Neural progenitor cell (in vitro differentiated cells): ENCODE results near the gene FAM193B. TPM values are rescaled to one million over a fixed set of nuclear protein-coding genes. Genes with fewer than 3 reads are reported as not detected.

ENCODE experiments used
- DNase-seq: peaks from one replicate; pipeline ENCODE4 v3.0.0-alpha.2; 2016; ENCODE audit warnings: low spot score
- H2AFZ ChIP-seq: fragments of 200-600 bp; sonication (generic); replicated peaks from 2 replicates; pipeline ENCODE4 v1.6.1; 2016; ENCODE audit warnings: antibody characterized with exemption
- H3F3A ChIP-seq: fragments of 200-600 bp; sonication (generic); 2 replicates; pipeline ENCODE4 v1.6.1; 2016; ENCODE audit warnings: antibody characterized with exemption, low read depth
- H3K27ac ChIP-seq: fragments of 200-600 bp; sonication (generic); 2 replicates; pipeline ENCODE4 v1.5.1; 2016; ENCODE audit warnings: mild to moderate bottlenecking
- H3K27me3 ChIP-seq: fragments of 200-600 bp; sonication (generic); 2 replicates; pipeline ENCODE4 v1.6.1; 2016; ENCODE audit warnings: mild to moderate bottlenecking, moderate library complexity
- H3K36me3 ChIP-seq: fragments of 200-600 bp; sonication (generic); 2 replicates; pipeline ENCODE4 v1.5.1; 2016
- H3K4me1 ChIP-seq: fragments of 200-600 bp; sonication (generic); 2 replicates; pipeline ENCODE4 v1.6.1; 2016; ENCODE audit warnings: mixed run types
- H3K4me2 ChIP-seq: fragments of 200-600 bp; sonication (generic); 2 replicates; pipeline ENCODE4 v1.6.1; 2016
- H3K4me3 ChIP-seq: fragments of 200-600 bp; sonication (generic); 2 replicates; pipeline ENCODE4 v1.5.1; 2016
- H3K79me2 ChIP-seq: fragments of 200-600 bp; sonication (generic); 2 replicates; pipeline ENCODE4 v1.6.1; 2016; ENCODE audit warnings: low read depth
- H3K9ac ChIP-seq: fragments of 200-600 bp; sonication (generic); 2 replicates; pipeline ENCODE4 v1.6.1; 2016
- H3K9me3 ChIP-seq: fragments of 200-600 bp; sonication (generic); 2 replicates; pipeline ENCODE4 v1.5.1; 2016; ENCODE audit warnings: low read depth
- H4K20me1 ChIP-seq: fragments of 200-600 bp; sonication (generic); 2 replicates; pipeline ENCODE4 v1.6.1; 2016; ENCODE audit warnings: low read depth
- H3K27ac Mint-ChIP-seq: 3 replicates; pipeline ENCODE4 v1.8.0; 2021; ENCODE audit warnings: mixed read lengths
- H3K27me3 Mint-ChIP-seq: 2 replicates; pipeline ENCODE4 v1.8.0; 2022; ENCODE audit warnings: low read depth, mild to moderate bottlenecking, inconsistent platforms, moderate library complexity, mixed read lengths; ENCODE audit not compliant: insufficient read depth
- H3K36me3 Mint-ChIP-seq: 3 replicates; pipeline ENCODE4 v1.8.0; 2021; ENCODE audit warnings: mixed read lengths
- H3K4me1 Mint-ChIP-seq: 3 replicates; pipeline ENCODE4 v1.8.0; 2021; ENCODE audit warnings: mixed read lengths
- H3K4me3 Mint-ChIP-seq: 3 replicates; pipeline ENCODE4 v1.8.0; 2021; ENCODE audit warnings: mild to moderate bottlenecking, moderate library complexity, mixed read lengths
- H3K9me3 Mint-ChIP-seq: 3 replicates; pipeline ENCODE4 v1.8.0; 2020; ENCODE audit warnings: mixed read lengths
- CTCF ChIP-seq: fragments of 200-600 bp; sonication (generic); IDR thresholded peaks from 2 replicates; pipeline ENCODE4 v1.5.1; 2017; ENCODE audit warnings: antibody characterized with exemption, mild to moderate bottlenecking
- EZH2 ChIP-seq: fragments of 200-600 bp; sonication (generic); IDR thresholded peaks from 2 replicates; pipeline ENCODE4 v1.6.1; 2017; ENCODE audit warnings: antibody characterized with exemption, mild to moderate bottlenecking, moderate library complexity
- EZH2phosphoT487 ChIP-seq: fragments of 200-600 bp; sonication (generic); IDR thresholded peaks from 2 replicates; pipeline ENCODE4 v1.6.1; 2017; ENCODE audit warnings: antibody characterized with exemption
- total RNA-seq: library from RNA; depleted of rRNA; stranded (reverse); fragments of >200 nt; gene quantifications from 2 replicates; pipeline ENCODE4 v1.2.3, GENCODE V29; 2015; ENCODE audit warnings: low replicate concordance

FAM193B gene
- total RNA-seq, 1 donor from 2014 or later, result 42.5 TPM

- Histone ChIP-seq H3K27me3 (no peaks in the 10 kb centered on the region), H3K4me3 (no peak within 1 kb of the TSS), H3K79me2 (no peaks in the 10 kb centered on the region), H3K9ac (no peak within 1 kb of the TSS), H3K27ac (no peak within 1 kb of the TSS), H3K36me3 (no peaks in the 10 kb centered on the region), H3K4me2 (no peak within 1 kb of the TSS), H3K4me1 (no peaks in the 10 kb centered on the region), H2AFZ (no peak within 1 kb of the TSS), H4K20me1 (peaks cover under 1% of the 10 kb centered on the region), H3K9me3 (no peaks in the 10 kb centered on the region), H3F3A (no peaks in the 10 kb centered on the region)
- Mint-ChIP-seq H3K36me3 (peaks cover 14% of the 10 kb centered on the region), H3K4me3 (no peak within 1 kb of the TSS), H3K4me1 (peaks cover 5% of the 10 kb centered on the region), H3K27ac (peak within 1 kb of the TSS; percentile 63), H3K27me3 (peaks cover 10% of the 10 kb centered on the region), H3K9me3 (no peaks in the 10 kb centered on the region)
- TF ChIP-seq EZH2 (no peak), CTCF (no peak), EZH2phosphoT487 (no peak)
- DNase-seq, result no peak
Observed at GRCh38 chr5:177509381-177509951, 44.9 kb downstream of the FAM193B start, which contains the start of gene DOK3. TSS of gene DOK3 (minus strand) at chr5:177509826. CDS start at chr5:177509540, 286 bp downstream.

- H3K27ac Mint-ChIP-seq, result peak overlapping the region; percentile 63
- H2AFZ ChIP-seq, result no peak overlapping the region
- no peaks in the 10 kb centered on the region for H3K36me3 ChIP-seq
Observed at GRCh38 chr5:177508837-177509236, 45.5 kb downstream of the FAM193B start.

GRCh38 chr5:177508221-177508611, 46.1 kb downstream of the FAM193B start:
- no peaks in the 10 kb centered on the region for H4K20me1 ChIP-seq
- H3K4me2 ChIP-seq, result no peak overlapping the region
- no peaks in the 10 kb centered on the region for H3K4me1 ChIP-seq
- H3K4me1 Mint-ChIP-seq, result peaks cover 5% of the 10 kb centered on the region
- H3K36me3 Mint-ChIP-seq, result peaks cover 9% of the 10 kb centered on the region
- no peak overlapping the region for H3K27ac Mint-ChIP-seq
- H3K9ac ChIP-seq, result no peak overlapping the region
- peaks cover 8% of the 10 kb centered on the region for H3K27me3 Mint-ChIP-seq
- no peak overlapping the region for H2AFZ ChIP-seq
- H3F3A ChIP-seq, result no peaks in the 10 kb centered on the region
- H3K79me2 ChIP-seq, result no peaks in the 10 kb centered on the region
- H3K27me3 ChIP-seq, result no peaks in the 10 kb centered on the region
- no peak for DNase-seq
- H3K4me3 ChIP-seq, result no peak overlapping the region
- H3K36me3 ChIP-seq, result no peaks in the 10 kb centered on the region
- TF ChIP-seq EZH2 (no peak), CTCF (no peak), EZH2phosphoT487 (no peak)
- H3K27ac ChIP-seq, result no peak overlapping the region
- no peak overlapping the region for H3K4me3 Mint-ChIP-seq
- no peaks in the 10 kb centered on the region for H3K9me3 Mint-ChIP-seq
- no peaks in the 10 kb centered on the region for H3K9me3 ChIP-seq

More at GRCh38 chr5:177508837-177509236, 45.5 kb downstream of the FAM193B start:
- Histone ChIP-seq H3K4me1 (no peaks in the 10 kb centered on the region), H3K4me2 (no peak overlapping the region), H3K79me2 (no peaks in the 10 kb centered on the region), H3F3A (no peaks in the 10 kb centered on the region), H3K4me3 (no peak overlapping the region), H3K27ac (no peak overlapping the region), H3K9ac (no peak overlapping the region), H3K27me3 (no peaks in the 10 kb centered on the region), H3K9me3 (no peaks in the 10 kb centered on the region), H4K20me1 (no peaks in the 10 kb centered on the region)
- Mint-ChIP-seq H3K36me3 (peaks cover 12% of the 10 kb centered on the region), H3K27me3 (peaks cover 7% of the 10 kb centered on the region), H3K4me1 (peaks cover 5% of the 10 kb centered on the region), H3K4me3 (no peak overlapping the region), H3K9me3 (no peaks in the 10 kb centered on the region)
- no peak for DNase-seq
- TF ChIP-seq EZH2phosphoT487, result no peak
- TF ChIP-seq EZH2, result no peak
- no peak for TF ChIP-seq CTCF
